WTC11 (cell line): ENCODE results near the gene XPR1. TPM values are rescaled to one million over a fixed set of nuclear protein-coding genes. Genes with fewer than 3 reads are reported as not detected.

ENCODE experiments used
- ATAC-seq: fragments of 200-7000 bp; cut with Tn5 transposase; 2 replicates; pipeline ENCODE4 v1.10.0; 2021; ENCODE audit warnings: mild to moderate bottlenecking, moderate library complexity
- CTCF ChIA-PET: fragments of 300-600 bp; sonication (Branson Sonifier 250); formaldehyde crosslinking; loops from one replicate; lab custom pipeline; 2021; ENCODE audit warnings: antibody characterized with exemption; lab: Charles Lee
- POLR2A ChIA-PET: fragments of 350-600 bp; sonication (Branson Sonifier 250); formaldehyde crosslinking; loops from one replicate; lab custom pipeline; 2021; ENCODE audit warnings: antibody characterized with exemption; lab: Charles Lee
- DNase-seq: peaks from one replicate; pipeline ENCODE4 v3.0.0; 2021; ENCODE audit warnings: low spot score
- H3K27ac Mint-ChIP-seq: 2 replicates; pipeline ENCODE4 v1.8.0; 2021; ENCODE audit warnings: mixed read lengths
- H3K27me3 Mint-ChIP-seq: 2 replicates; pipeline ENCODE4 v1.8.0; 2021; ENCODE audit warnings: low read depth, mild to moderate bottlenecking, moderate library complexity, mixed read lengths
- H3K36me3 Mint-ChIP-seq: 2 replicates; pipeline ENCODE4 v1.8.0; 2021; ENCODE audit warnings: mixed read lengths
- H3K4me1 Mint-ChIP-seq: 2 replicates; pipeline ENCODE4 v1.8.0; 2022; ENCODE audit warnings: mixed read lengths
- H3K4me3 Mint-ChIP-seq: 2 replicates; pipeline ENCODE4 v1.8.0; 2021; ENCODE audit warnings: mild to moderate bottlenecking, moderate library complexity, mixed read lengths
- H3K9me3 Mint-ChIP-seq: 2 replicates; pipeline ENCODE4 v1.8.0; 2021; ENCODE audit warnings: mixed read lengths
- CBFB ChIP-seq: sonication (generic); formaldehyde crosslinking; IDR thresholded peaks from 2 replicates; pipeline ENCODE4 v1.8.1; 2022; ENCODE audit warnings: mild to moderate bottlenecking, low read depth, missing genetic modification reagents
- CREB1 ChIP-seq: sonication (generic); formaldehyde crosslinking; IDR thresholded peaks from 2 replicates; pipeline ENCODE4 v1.8.0; 2023; ENCODE audit warnings: mild to moderate bottlenecking, missing genetic modification reagents
- E2F5 ChIP-seq: sonication (generic); formaldehyde crosslinking; IDR thresholded peaks from 2 replicates; pipeline ENCODE4 v1.8.1; 2022; ENCODE audit warnings: mild to moderate bottlenecking, moderate library complexity, missing genetic modification reagents
- ESRRA ChIP-seq: sonication (generic); formaldehyde crosslinking; IDR thresholded peaks from 2 replicates; pipeline ENCODE4 v1.8.1; 2022; ENCODE audit warnings: mild to moderate bottlenecking, missing genetic modification reagents, borderline replicate concordance
- ETV6 ChIP-seq: sonication (generic); formaldehyde crosslinking; IDR thresholded peaks from 2 replicates; pipeline ENCODE4 v1.8.1; 2022; ENCODE audit warnings: mild to moderate bottlenecking, missing genetic modification reagents
- GRHL2 ChIP-seq: fragments of 250-450 bp; sonication (Bioruptor Pico); IDR thresholded peaks from 2 replicates; pipeline ENCODE4 v1.8.0; 2022; ENCODE audit warnings: mild to moderate bottlenecking, moderate library complexity; ENCODE audit not compliant: insufficient replicate concordance, severe bottlenecking
- HMGA2 ChIP-seq: fragments of 250-450 bp; sonication (Bioruptor Pico); IDR thresholded peaks from 2 replicates; pipeline ENCODE4 v1.4.0; 2021; ENCODE audit warnings: mild to moderate bottlenecking, moderate library complexity
- IRF2 ChIP-seq: sonication (generic); formaldehyde crosslinking; IDR thresholded peaks from 2 replicates; pipeline ENCODE4 v1.8.0; 2022; ENCODE audit warnings: low read depth, missing genetic modification reagents, borderline replicate concordance
- JAZF1 ChIP-seq: fragments of 250-450 bp; sonication (Bioruptor Pico); IDR thresholded peaks from 2 replicates; pipeline ENCODE4 v1.9.0; 2021; ENCODE audit warnings: moderate library complexity, mild to moderate bottlenecking, inconsistent platforms
- NR1H2 ChIP-seq: sonication (generic); formaldehyde crosslinking; IDR thresholded peaks from 2 replicates; pipeline ENCODE4 v1.9.0; 2021; ENCODE audit warnings: mild to moderate bottlenecking, moderate library complexity, missing genetic modification reagents
- OVOL2 ChIP-seq: fragments of 250-450 bp; sonication (Bioruptor Pico); IDR thresholded peaks from 2 replicates; pipeline ENCODE4 v1.9.0; 2021; ENCODE audit warnings: mild to moderate bottlenecking, borderline replicate concordance
- PRRX2 ChIP-seq: fragments of 250-450 bp; sonication (Bioruptor Pico); IDR thresholded peaks from 2 replicates; pipeline ENCODE4 v1.8.0; 2021; ENCODE audit warnings: mild to moderate bottlenecking
- RELA ChIP-seq: sonication (generic); formaldehyde crosslinking; IDR thresholded peaks from 2 replicates; pipeline ENCODE4 v1.8.1; 2022; ENCODE audit warnings: missing genetic modification reagents, mild to moderate bottlenecking, borderline replicate concordance
- RORB ChIP-seq: fragments of 250-450 bp; sonication (Bioruptor Pico); IDR thresholded peaks from 2 replicates; pipeline ENCODE4 v1.9.0; 2021; ENCODE audit warnings: mild to moderate bottlenecking
- TEAD1 ChIP-seq: sonication (generic); formaldehyde crosslinking; IDR thresholded peaks from 2 replicates; pipeline ENCODE4 v1.8.0; 2022; ENCODE audit warnings: mild to moderate bottlenecking, missing genetic modification reagents
- ZNF121 ChIP-seq: sonication (generic); formaldehyde crosslinking; IDR thresholded peaks from 2 replicates; pipeline ENCODE4 v1.8.0; 2023; ENCODE audit warnings: missing genetic modification reagents
- ZNF281 ChIP-seq: sonication (generic); formaldehyde crosslinking; IDR thresholded peaks from 2 replicates; pipeline ENCODE4 v1.8.0; 2023; ENCODE audit warnings: mild to moderate bottlenecking, missing genetic modification reagents
- total RNA-seq: library from RNA; stranded (reverse); gene quantifications from 3 replicates; pipeline ENCODE4 v1.2.3, GENCODE V29; 2021
- TF ChIP-seq, protein P1 (sequence below): sonication (generic); formaldehyde crosslinking; conservative IDR thresholded peaks from 2 replicates; pipeline ENCODE4 v1.8.1; 2023; ENCODE audit warnings: mild to moderate bottlenecking, low read depth, missing genetic modification reagents, moderate library complexity
- TF ChIP-seq, protein P2 (sequence below): fragments of 250-450 bp; sonication (Bioruptor Pico); IDR thresholded peaks from 2 replicates; pipeline ENCODE4 v1.9.0; 2021; ENCODE audit warnings: mild to moderate bottlenecking
- TF ChIP-seq, protein P3 (sequence below): sonication (generic); formaldehyde crosslinking; IDR thresholded peaks from 2 replicates; pipeline ENCODE4 v1.8.0; 2022; ENCODE audit warnings: mild to moderate bottlenecking, missing genetic modification reagents

Gene XPR1
- total RNA-seq, 1 experiment from 2014 or later = 34.6 TPM

DNA sequence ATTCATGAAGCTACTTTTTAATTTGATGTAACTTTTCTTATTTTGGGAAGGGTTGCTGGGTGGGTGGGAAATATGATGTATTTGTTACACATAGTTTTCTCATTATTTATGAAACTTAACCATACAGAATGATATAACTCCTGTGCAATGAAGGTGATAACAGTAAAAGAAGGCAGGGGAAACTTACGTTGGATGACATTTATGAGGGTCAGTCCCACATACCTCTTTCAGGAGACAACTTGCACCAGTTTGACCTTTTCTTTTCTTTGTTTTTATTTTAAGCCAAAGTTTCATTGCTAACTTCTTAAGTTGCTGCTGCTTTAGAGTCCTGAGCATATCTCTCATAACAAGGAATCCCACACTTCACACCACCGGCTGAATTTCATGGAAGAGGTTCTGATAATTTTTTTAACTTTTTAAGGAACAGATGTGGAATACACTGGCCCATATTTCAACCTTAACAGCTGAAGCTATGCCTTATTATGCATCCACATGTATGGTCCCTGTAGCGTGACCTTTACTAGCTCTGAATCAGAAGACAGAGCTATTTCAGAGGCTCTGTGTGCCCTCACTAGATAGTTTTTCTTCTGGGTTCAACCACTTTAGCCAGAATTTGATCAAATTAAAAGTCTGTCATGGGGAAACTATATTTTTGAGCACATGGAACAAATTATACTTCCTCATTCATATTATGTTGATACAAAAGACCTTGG, 252.9 kb downstream of the XPR1 start:
- Mint-ChIP-seq H3K4me3 (no peak overlapping the region), H3K9me3 (no peaks in the 10 kb centered on the region)
- CTCF ChIA-PET = interaction anchor here (0.6 to 1.7 kb wide), 4 partner anchors 33 to 705 kb away, joined by 3 to 4 read pairs (median 4); no protein-coding TSS in a partner anchor

More for the DNA sequence above, 252.9 kb downstream of the XPR1 start:
- Mint-ChIP-seq H3K27me3 (no peaks in the 10 kb centered on the region), H3K36me3 (peaks cover 6% of the 10 kb centered on the region; the same call in 1 of the 2 replicates), H3K4me1 (peaks cover 4% of the 10 kb centered on the region), H3K27ac (no peak overlapping the region)
- ATAC-seq (no peak), DNase-seq (no peak)
- TF ChIP-seq, protein P1, sequence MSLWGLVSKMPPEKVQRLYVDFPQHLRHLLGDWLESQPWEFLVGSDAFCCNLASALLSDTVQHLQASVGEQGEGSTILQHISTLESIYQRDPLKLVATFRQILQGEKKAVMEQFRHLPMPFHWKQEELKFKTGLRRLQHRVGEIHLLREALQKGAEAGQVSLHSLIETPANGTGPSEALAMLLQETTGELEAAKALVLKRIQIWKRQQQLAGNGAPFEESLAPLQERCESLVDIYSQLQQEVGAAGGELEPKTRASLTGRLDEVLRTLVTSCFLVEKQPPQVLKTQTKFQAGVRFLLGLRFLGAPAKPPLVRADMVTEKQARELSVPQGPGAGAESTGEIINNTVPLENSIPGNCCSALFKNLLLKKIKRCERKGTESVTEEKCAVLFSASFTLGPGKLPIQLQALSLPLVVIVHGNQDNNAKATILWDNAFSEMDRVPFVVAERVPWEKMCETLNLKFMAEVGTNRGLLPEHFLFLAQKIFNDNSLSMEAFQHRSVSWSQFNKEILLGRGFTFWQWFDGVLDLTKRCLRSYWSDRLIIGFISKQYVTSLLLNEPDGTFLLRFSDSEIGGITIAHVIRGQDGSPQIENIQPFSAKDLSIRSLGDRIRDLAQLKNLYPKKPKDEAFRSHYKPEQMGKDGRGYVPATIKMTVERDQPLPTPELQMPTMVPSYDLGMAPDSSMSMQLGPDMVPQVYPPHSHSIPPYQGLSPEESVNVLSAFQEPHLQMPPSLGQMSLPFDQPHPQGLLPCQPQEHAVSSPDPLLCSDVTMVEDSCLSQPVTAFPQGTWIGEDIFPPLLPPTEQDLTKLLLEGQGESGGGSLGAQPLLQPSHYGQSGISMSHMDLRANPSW (CRISPR knock-in tag) = no peak
- TF ChIP-seq, protein P2, sequence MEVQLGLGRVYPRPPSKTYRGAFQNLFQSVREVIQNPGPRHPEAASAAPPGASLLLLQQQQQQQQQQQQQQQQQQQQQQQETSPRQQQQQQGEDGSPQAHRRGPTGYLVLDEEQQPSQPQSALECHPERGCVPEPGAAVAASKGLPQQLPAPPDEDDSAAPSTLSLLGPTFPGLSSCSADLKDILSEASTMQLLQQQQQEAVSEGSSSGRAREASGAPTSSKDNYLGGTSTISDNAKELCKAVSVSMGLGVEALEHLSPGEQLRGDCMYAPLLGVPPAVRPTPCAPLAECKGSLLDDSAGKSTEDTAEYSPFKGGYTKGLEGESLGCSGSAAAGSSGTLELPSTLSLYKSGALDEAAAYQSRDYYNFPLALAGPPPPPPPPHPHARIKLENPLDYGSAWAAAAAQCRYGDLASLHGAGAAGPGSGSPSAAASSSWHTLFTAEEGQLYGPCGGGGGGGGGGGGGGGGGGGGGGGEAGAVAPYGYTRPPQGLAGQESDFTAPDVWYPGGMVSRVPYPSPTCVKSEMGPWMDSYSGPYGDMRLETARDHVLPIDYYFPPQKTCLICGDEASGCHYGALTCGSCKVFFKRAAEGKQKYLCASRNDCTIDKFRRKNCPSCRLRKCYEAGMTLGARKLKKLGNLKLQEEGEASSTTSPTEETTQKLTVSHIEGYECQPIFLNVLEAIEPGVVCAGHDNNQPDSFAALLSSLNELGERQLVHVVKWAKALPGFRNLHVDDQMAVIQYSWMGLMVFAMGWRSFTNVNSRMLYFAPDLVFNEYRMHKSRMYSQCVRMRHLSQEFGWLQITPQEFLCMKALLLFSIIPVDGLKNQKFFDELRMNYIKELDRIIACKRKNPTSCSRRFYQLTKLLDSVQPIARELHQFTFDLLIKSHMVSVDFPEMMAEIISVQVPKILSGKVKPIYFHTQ (CRISPR knock-in tag) = no peak
- no peak for TF ChIP-seq ETV6 (CRISPR knock-in tag)
- no peak for TF ChIP-seq E2F5 (CRISPR knock-in tag)
- no peak for TF ChIP-seq NR1H2 (CRISPR knock-in tag)
- TF ChIP-seq GRHL2 (CRISPR knock-in tag) = no peak
- no peak for TF ChIP-seq OVOL2 (CRISPR knock-in tag)
- TF ChIP-seq, protein P3, sequence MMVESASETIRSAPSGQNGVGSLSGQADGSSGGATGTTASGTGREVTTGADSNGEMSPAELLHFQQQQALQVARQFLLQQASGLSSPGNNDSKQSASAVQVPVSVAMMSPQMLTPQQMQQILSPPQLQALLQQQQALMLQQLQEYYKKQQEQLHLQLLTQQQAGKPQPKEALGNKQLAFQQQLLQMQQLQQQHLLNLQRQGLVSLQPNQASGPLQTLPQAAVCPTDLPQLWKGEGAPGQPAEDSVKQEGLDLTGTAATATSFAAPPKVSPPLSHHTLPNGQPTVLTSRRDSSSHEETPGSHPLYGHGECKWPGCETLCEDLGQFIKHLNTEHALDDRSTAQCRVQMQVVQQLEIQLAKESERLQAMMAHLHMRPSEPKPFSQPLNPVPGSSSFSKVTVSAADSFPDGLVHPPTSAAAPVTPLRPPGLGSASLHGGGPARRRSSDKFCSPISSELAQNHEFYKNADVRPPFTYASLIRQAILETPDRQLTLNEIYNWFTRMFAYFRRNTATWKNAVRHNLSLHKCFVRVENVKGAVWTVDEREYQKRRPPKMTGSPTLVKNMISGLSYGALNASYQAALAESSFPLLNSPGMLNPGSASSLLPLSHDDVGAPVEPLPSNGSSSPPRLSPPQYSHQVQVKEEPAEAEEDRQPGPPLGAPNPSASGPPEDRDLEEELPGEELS = no peak
- TF ChIP-seq CBFB = no peak
- no peak for TF ChIP-seq ZNF121 (CRISPR knock-in tag)
- TF ChIP-seq PRRX2 = no peak
- no peak for TF ChIP-seq ZNF281 (CRISPR knock-in tag)
- TF ChIP-seq CREB1 = no peak
- TF ChIP-seq TEAD1 = no peak
- TF ChIP-seq JAZF1 (CRISPR knock-in tag) = no peak
- TF ChIP-seq RORB (CRISPR knock-in tag) = no peak
- no peak for TF ChIP-seq RELA (CRISPR knock-in tag)
- TF ChIP-seq ESRRA (CRISPR knock-in tag) = no peak
- no peak for TF ChIP-seq HMGA2 (CRISPR knock-in tag)
- TF ChIP-seq IRF2 = no peak
- POLR2A ChIA-PET = interaction anchor here (0.6 kb wide), 1 partner anchor 372 kb away, joined by 8 read pairs; no protein-coding TSS in a partner anchor
